SU-DHL-6 (cell line): Measurements from ENCODE around the gene NCOA4.
A peak's percentile ranks its signal among the peaks of the same experiment; 100 is the strongest.

Experiments used
- H2AFZ ChIP-seq: fragments of 200-600 bp; sonication (generic); 2 replicates; pipeline ENCODE4 v1.6.1; 2014; ENCODE audit warnings: low read depth, mild to moderate bottlenecking, moderate library complexity, mixed read lengths, antibody characterized with exemption, low read length; ENCODE audit not compliant: severe bottlenecking
- H3F3A ChIP-seq: fragments of 200-600 bp; shearing (Covaris generic); 2 replicates; pipeline ENCODE4 v1.6.0; 2016; ENCODE audit warnings: antibody characterized with exemption, mild to moderate bottlenecking; ENCODE audit not compliant: insufficient read depth
- H3K27ac ChIP-seq: fragments of 200-600 bp; sonication (generic); 2 replicates; pipeline ENCODE4 v1.5.1; 2016; ENCODE audit warnings: low read depth, mild to moderate bottlenecking, low read length, moderate library complexity, mixed read lengths
- H3K27me3 ChIP-seq: fragments of 200-600 bp; sonication (generic), shearing (Covaris generic); 2 replicates; pipeline ENCODE4 v1.6.0; 2014; ENCODE audit warnings: mild to moderate bottlenecking, low read length
- H3K36me3 ChIP-seq: fragments of 200-600 bp; sonication (generic); 2 replicates; pipeline ENCODE4 v1.6.1; 2014; ENCODE audit warnings: mild to moderate bottlenecking, low read length, mixed read lengths
- H3K4me2 ChIP-seq: fragments of 300-600, 200-600 bp; shearing (Covaris generic), sonication (generic); 2 replicates; pipeline ENCODE4 v1.6.0; 2014; ENCODE audit warnings: low read length, low read depth, mild to moderate bottlenecking; ENCODE audit not compliant: poor library complexity, severe bottlenecking
- H3K4me3 ChIP-seq: fragments of 200-600 bp; sonication (generic); 2 replicates; pipeline ENCODE4 v1.5.1; 2014; ENCODE audit warnings: antibody characterized with exemption, low read length, mild to moderate bottlenecking, mixed read lengths; ENCODE audit not compliant: insufficient read depth, poor library complexity, severe bottlenecking
- H3K79me2 ChIP-seq: fragments of 200-600 bp; sonication (generic); 2 replicates; pipeline ENCODE4 v1.6.1; 2014; ENCODE audit warnings: mild to moderate bottlenecking, low read length, moderate library complexity; ENCODE audit not compliant: insufficient read depth
- H3K9ac ChIP-seq: fragments of 200-600 bp; sonication (generic); 2 replicates; pipeline ENCODE4 v1.7.0; 2014; ENCODE audit warnings: mild to moderate bottlenecking, low read length
- H3K9me2 ChIP-seq: fragments of 200-600 bp; sonication (generic); replicated peaks from 2 replicates; pipeline ENCODE4 v1.6.1; 2014; ENCODE audit warnings: low read length; ENCODE audit not compliant: insufficient read depth
- H3K9me3 ChIP-seq: fragments of 200-600 bp; sonication (generic); 2 replicates; pipeline ENCODE4 v1.6.1; 2014; ENCODE audit warnings: low read length, mixed read lengths; ENCODE audit not compliant: insufficient read depth
- H4K20me1 ChIP-seq: fragments of 200-600 bp; sonication (generic); 2 replicates; pipeline ENCODE4 v1.6.1; 2014; ENCODE audit warnings: low read depth, mild to moderate bottlenecking, antibody characterized with exemption, low read length, moderate library complexity, mixed read lengths
- EZH2phosphoT487 ChIP-seq: fragments of 200-600 bp; sonication (generic), shearing (Covaris generic); conservative IDR thresholded peaks from 2 replicates; pipeline ENCODE4 v1.6.1; 2018; ENCODE audit warnings: mild to moderate bottlenecking, antibody characterized with exemption, low read length, moderate library complexity, mixed read lengths
- TF ChIP-seq, protein P1 (sequence below): fragments of 200-600 bp; sonication (generic); IDR thresholded peaks from one replicate; pipeline ENCODE4 v1.5.1; 2017; ENCODE audit warnings: antibody characterized with exemption, mild to moderate bottlenecking, low read length, moderate library complexity; ENCODE audit not compliant: insufficient read depth, poor library complexity, severe bottlenecking

Gene NCOA4

DNA sequence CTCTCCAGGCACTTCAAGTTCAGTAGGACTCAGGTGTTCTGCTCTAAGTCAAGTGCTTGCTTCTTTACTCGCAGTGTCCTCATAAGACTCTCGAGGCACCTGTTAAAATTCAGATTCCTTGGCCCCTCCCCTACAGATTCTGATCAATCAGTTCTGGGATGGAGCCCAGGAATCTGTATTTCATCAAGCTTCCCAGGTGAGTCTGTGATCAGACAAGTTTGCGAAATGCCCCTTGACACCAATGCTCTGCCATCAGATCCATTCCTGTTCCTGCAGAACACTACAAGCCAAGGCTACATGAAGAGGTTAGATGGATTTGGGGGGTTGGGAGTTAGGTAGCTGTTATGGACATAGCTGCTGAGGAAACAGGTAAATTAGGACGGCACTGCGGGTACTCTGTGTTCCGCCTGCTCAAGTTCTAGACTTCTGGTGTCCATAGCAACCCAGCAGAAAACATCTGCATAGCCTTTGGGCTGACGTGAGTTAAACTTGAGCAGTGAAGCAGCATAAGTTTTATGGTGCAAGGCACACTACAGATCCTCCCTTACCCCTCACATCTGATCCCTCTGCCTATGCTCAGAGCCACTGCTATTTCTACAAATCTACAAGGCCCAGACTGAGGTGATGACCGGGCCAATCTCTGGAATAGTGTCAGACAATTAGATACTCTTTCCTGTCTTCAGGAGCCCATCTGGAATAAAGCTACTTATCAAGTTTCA lies 6.8 kb upstream of the NCOA4 start:
- no peak overlapping the region for H3K9ac ChIP-seq
- no peaks in the 10 kb centered on the region for H3K79me2 ChIP-seq
- no peaks in the 10 kb centered on the region for H4K20me1 ChIP-seq
- H2AFZ ChIP-seq, result no peak overlapping the region
- H3K27ac ChIP-seq, result no peak overlapping the region
- H3K36me3 ChIP-seq, result no peaks in the 10 kb centered on the region
- H3K4me3 ChIP-seq, result no peak overlapping the region
- no peaks in the 10 kb centered on the region for H3F3A ChIP-seq
- no peaks in the 10 kb centered on the region for H3K9me3 ChIP-seq
- TF ChIP-seq, protein P1, sequence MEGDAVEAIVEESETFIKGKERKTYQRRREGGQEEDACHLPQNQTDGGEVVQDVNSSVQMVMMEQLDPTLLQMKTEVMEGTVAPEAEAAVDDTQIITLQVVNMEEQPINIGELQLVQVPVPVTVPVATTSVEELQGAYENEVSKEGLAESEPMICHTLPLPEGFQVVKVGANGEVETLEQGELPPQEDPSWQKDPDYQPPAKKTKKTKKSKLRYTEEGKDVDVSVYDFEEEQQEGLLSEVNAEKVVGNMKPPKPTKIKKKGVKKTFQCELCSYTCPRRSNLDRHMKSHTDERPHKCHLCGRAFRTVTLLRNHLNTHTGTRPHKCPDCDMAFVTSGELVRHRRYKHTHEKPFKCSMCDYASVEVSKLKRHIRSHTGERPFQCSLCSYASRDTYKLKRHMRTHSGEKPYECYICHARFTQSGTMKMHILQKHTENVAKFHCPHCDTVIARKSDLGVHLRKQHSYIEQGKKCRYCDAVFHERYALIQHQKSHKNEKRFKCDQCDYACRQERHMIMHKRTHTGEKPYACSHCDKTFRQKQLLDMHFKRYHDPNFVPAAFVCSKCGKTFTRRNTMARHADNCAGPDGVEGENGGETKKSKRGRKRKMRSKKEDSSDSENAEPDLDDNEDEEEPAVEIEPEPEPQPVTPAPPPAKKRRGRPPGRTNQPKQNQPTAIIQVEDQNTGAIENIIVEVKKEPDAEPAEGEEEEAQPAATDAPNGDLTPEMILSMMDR, result no peak
- no peak for TF ChIP-seq EZH2phosphoT487
- H3K9me2 ChIP-seq, result no peaks in the 10 kb centered on the region
- H3K4me2 ChIP-seq, result no peak overlapping the region
- no peaks in the 10 kb centered on the region for H3K27me3 ChIP-seq

DNA sequence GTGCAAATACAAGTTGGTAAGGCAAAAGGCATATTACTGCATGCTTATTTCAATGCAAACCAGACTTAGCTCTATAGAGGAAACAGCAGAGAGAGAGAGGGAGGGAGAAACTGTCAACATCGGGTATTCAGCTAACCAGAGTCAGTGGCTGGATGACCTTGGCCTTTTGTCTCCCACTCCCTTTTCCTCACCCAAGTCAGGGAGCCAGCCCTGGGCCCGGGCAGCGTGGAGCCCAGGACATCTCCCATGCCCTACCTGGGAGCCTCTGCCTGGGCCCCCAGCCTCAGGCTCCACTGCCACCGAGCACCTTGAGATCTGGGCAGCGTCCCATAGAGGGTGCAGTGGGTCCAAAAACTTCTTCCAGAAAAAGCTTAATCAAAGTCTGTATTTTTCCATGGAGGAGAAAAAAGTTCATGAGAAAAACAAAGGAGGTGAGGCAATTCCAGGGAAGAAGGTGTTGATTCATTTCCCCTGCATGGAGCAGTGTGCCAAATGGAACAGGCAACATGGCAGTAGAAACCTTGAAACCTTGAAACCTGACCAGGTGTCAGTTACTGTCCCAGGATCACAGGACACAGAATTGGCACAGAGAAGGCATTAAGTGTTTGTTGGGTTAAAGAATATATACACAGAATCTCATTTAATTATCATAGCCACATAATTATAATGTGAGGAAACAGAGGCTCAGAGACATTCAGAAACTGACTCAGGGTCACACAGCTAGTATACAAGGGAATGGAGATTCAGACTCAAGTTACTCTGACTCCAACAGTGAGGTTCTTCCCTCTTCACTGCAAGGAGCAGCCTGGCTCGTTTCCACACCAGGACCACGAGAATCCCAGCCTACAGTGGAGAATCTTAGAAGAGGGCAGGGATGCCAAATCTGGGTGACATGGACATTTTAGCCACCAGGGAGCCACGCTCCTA lies 5.8 kb upstream of the NCOA4 start:
- Histone ChIP-seq H3K27ac (no peak overlapping the region), H4K20me1 (no peaks in the 10 kb centered on the region), H3K36me3 (no peaks in the 10 kb centered on the region), H3K9me3 (no peaks in the 10 kb centered on the region), H2AFZ (no peak overlapping the region), H3K9ac (no peak overlapping the region), H3K27me3 (no peaks in the 10 kb centered on the region), H3K4me3 (no peak overlapping the region), H3K9me2 (no peaks in the 10 kb centered on the region), H3K4me2 (no peak overlapping the region), H3F3A (no peaks in the 10 kb centered on the region), H3K79me2 (no peaks in the 10 kb centered on the region)
- no peak for TF ChIP-seq EZH2phosphoT487
- TF ChIP-seq, protein P1, result no peak

- H3K4me3 ChIP-seq, result no peak overlapping the region
- H2AFZ ChIP-seq, result peak overlapping the region; percentile 51
- H3K36me3 ChIP-seq, result no peaks in the 10 kb centered on the region
- no peak overlapping the region for H3K27ac ChIP-seq
- H3K79me2 ChIP-seq, result peaks cover 17% of the 10 kb centered on the region
- no peak overlapping the region for H3K9ac ChIP-seq
- no peaks in the 10 kb centered on the region for H3K27me3 ChIP-seq
- no peak overlapping the region for H3K4me2 ChIP-seq
- H3F3A ChIP-seq, result peaks cover 10% of the 10 kb centered on the region; the same call in 1 of the 2 replicates
- no peaks in the 10 kb centered on the region for H3K9me3 ChIP-seq
- H4K20me1 ChIP-seq, result peaks cover 4% of the 10 kb centered on the region
- H3K9me2 ChIP-seq, result no peaks in the 10 kb centered on the region
- TF ChIP-seq, protein P1, result no peak
- no peak for TF ChIP-seq EZH2phosphoT487
Observed at GRCh38 chr10:46033602-46034011, 3.2 kb upstream of the NCOA4 start.
